Astrocyte of the hippocampus (primary cell): ENCODE measurements around the gene NOP9.

Experiments
- DNase-seq: peaks from one replicate; pipeline ENCODE4 v3.0.0; 2011; ENCODE audit warnings: low read depth, low spot score

NOP9 gene

DNA sequence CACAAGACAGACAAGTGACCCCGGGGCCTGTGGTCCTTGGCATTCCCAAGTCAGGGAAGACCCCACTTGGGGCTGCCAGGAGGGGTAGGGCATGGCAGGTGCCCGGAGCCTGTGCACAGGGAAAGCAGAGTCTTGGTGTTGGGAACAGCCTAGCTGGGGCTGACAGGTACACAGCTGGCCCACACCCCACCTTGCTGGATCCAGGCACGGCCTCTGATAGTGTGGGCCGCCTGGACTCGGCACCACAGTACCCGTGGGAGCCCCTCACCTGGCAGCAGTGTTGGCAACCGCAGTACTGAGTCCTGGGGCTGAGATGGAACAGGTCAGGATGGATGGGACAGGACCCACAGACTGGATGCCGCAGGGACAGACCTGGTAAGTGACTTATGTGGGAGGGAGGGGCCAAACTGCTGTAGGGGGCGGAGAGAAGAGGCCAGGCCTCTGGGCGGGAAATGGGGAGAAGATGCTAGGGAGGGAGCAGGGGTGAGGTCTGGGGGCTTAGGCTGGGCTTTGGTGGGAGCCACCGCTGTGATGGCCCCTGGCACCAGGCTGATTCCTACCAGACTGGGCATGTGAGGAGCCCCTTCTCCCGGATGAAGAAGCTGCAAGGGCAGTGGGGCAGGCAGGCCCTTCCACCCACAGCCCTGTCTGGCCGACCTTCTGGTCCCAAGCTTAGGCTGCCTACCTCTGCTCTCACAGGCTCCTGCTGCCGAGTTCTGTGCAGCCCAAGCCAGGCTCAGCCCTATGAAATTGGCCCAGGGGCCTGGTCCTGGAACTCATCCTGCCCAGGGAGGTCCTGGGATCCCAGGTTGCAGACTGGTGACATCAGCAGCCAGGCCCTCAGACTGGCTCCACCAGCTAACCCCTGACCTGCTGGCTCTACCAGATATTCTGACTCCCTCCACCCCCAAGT, 36.6 kb upstream of the NOP9 start, which contains the start of gene TGM1:
TSS of gene TGM1 (minus strand) at position 357 of the 913 bp plus-strand sequence. CDS start 825 bp downstream, outside the sequence.
- DNase-seq = no peak

GRCh38 chr14:24263848-24264247, 35.8 kb upstream of the NOP9 start:
- DNase-seq = no peak

DNA sequence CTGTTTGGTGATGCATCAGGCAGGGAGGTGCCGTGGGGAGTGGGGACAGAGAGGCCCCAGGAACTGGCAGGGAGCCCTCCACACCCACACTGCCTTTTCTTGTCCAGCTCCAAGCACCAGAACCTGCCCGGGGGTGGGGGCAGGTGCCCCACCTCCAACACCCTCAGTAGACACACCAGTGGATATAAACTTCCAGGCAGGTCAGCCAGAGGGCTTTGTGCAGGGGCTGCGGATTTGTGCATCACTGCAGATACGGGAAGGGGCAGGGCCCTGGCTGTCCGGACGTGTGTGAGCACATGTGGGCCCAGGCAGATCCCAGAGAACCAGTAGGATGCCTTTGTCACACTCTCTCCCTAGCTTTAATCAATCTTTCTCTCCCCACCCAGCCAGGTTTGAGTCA, 35.4 kb upstream of the NOP9 start:
- no peak for DNase-seq

- DNase-seq = no peak
Measured at GRCh38 chr14:24266344-24267244, 33.1 kb upstream of the NOP9 start.

DNA sequence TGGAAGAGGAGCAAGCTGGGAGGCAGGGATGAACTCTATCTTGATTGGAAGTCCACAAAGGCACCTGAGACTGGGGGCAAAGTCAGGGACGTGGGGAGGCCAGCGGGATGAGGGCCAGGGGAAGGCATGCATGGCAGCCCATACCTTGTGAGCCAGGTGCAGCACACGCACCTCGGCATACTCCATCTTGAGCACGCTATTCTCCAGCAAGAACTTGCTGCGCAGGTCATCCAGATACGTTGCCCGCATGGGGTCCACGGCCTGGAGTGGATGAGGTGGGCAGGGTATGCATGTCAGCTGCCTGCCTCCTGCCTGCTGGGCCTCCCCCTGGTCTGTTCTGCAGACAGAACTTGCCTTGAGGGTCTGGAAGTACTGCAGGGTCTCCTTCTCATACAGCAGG, 32.1 kb upstream of the NOP9 start:
- DNase-seq = no peak

DNA sequence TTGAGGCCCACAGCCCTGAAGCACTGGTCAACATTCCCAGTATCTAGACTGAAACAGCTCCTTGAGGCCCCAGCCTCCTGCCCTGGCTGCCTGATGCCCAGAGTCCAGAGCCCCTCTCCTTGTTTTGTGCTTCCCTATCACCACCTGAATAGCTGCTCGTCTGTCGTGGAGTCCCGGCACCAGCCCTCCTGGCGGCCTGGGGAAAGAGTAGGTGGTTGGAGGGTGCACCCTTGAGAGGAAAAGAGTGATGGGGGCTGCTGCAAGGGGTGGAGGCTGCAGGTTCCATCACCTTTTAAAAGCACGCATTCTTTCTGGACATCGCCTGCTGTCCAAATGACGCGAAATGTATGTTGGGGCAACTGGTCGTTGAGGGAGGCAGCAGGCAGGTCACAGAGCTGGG, 31.4 kb upstream of the NOP9 start:
- DNase-seq = no peak

GRCh38 chr14:24269368-24269767, 30.3 kb upstream of the NOP9 start:
- DNase-seq = no peak

GRCh38 chr14:24269910-24270536, 29.6 kb upstream of the NOP9 start:
- DNase-seq = no peak

- DNase-seq = no peak
Measured at GRCh38 chr14:24270537-24271133, 29.0 kb upstream of the NOP9 start.

DNA sequence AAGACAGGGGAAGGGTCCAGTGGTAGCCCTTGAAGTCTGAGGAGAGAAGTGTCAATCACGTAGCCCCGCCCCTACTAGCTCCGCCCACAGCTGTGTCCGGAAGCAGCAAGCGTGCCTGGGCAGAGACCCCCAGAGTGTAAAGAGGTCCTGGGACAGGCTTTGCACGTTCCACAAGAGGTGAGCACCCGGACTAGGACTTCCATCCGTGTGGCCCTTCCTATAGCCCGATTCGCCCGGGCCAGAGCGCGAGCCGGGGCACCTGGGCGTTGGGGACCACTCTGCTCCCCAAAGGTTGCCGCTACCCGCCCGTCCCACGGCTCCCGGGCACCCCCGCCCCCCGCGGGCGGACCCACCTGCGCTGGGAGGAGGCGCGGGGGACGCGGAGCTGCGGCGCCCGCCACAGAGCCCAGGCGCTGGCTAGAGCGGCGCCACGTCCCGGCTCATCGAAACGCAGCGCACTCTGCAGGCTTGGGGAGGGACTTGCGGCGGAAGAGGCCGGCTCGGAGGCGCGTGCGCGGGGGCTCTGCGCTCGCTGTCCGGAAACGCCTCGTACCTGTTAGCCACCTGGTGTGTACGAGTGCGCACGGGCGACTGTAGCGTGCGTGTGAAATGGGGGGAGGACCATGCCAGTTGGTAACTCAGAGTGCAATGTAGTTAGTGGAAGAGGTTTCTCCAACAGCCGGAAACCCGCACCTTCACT, 28.4 kb upstream of the NOP9 start, which contains the start of gene RABGGTA:
TSS of gene RABGGTA (minus strand) at position 464 of the 700 bp plus-strand sequence. CDS start 482 bp downstream, outside the sequence.
- DNase-seq = peak; percentile 95

DNA sequence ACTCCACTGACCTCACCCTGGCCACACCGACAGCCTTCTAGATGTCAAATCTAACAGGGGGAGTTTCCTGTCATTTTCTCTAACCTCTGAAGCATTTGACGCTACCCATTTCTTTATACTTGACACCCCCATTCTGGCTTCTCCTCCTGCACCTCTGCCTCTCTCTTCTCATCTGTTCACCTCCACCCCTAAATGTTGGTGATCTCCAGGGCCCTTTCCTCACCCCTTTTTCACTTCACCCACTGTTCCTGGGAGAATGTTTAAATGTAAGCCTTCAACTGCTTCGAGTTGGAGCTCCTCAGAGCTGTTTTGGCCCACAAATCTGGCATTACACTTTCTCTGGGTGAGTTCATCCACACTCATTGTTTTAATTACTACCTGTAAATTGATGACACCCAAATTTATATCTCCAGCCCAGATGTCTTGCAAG, 27.8 kb upstream of the NOP9 start:
- DNase-seq = no peak

GRCh38 chr14:24272467-24272866, 27.2 kb upstream of the NOP9 start:
- DNase-seq = no peak

GRCh38 chr14:24273422-24273998, 26.1 kb upstream of the NOP9 start:
- no peak for DNase-seq

- DNase-seq = no peak
Measured at GRCh38 chr14:24274101-24274543, 25.5 kb upstream of the NOP9 start.

DNA sequence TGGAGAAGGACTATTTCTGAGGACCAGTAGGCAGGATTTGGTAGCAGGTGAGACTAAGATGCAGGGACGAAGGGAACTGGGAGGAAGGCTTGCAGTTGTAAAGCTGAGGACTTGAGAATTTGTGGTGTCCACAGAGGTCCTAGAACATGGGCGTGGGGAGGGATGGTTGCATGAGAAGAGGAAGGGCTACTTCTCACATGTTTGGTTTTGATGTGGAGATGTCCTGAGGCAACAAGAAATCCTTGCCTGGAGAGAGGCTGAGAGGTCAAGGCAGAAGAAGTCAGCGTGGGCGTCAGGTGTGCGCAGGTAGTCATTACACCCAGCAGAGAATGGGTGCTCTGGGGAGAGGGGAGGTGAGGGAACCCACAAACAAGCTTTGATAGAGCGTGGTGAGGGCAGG, 22.6 kb upstream of the NOP9 start:
- no peak for DNase-seq

- DNase-seq = no peak
Measured at GRCh38 chr14:24277606-24278321, 21.9 kb upstream of the NOP9 start.

DNA sequence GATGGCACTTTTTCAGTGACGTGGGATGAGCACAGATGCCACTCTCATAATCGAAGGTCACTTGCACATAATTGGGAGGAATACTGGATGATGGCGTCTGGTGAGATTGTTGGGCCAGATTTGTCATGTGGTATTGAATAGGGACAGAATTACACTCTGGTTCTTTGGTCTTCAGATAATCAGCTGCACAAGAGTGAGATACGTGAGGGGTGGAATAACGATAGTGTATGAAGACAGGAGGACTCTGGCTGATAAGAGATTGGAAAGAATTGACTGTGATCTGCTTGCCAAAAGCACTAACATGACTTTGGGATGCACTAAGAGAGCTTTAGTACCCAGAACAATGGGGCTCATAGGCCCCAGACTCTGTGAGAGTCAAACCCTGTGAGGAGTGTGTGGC, 21.2 kb upstream of the NOP9 start:
- no peak for DNase-seq

GRCh38 chr14:24279301-24280186, 20.1 kb upstream of the NOP9 start:
- DNase-seq = no peak
